ENCODE data around the gene RAB3IL1.

DNA sequence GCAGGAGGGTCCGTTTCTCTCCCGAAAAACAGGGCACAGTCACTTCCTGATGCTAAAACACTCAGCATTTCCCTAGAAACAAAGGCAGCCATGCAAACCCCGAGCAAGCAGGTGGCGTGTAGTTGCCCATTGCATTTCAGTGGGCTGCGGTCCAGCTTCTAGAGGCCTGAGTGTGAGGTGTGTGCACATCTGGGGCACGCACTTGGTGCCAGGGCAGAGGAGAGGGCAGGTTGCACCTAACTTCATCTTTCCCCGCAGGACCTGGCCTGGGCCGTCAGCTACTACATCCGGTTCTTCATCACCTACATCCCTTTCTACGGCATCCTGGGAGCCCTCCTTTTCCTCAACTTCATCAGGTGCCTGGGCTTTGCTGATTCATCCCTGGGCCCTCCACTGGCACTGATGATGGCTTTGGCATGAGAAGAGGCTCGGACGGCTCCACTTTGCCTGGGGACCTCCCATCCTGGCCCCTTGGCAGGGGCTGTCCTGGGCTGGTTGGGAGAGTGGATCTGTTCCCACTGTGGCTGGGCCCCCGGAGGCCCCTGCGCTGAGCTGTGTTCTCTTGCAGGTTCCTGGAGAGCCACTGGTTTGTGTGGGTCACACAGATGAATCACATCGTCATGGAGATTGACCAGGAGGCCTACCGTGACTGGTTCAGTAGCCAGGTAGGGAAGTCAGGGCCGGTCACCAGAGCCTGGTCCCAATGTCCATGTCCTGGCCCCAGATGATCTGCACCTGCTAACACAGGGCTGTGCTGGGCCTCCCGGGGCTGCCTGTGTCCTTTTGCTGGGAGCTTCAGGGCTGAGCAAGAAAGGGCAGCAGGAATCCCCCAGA, 54.4 kb downstream of the RAB3IL1 start:
- TF ChIP-seq, protein P1, sequence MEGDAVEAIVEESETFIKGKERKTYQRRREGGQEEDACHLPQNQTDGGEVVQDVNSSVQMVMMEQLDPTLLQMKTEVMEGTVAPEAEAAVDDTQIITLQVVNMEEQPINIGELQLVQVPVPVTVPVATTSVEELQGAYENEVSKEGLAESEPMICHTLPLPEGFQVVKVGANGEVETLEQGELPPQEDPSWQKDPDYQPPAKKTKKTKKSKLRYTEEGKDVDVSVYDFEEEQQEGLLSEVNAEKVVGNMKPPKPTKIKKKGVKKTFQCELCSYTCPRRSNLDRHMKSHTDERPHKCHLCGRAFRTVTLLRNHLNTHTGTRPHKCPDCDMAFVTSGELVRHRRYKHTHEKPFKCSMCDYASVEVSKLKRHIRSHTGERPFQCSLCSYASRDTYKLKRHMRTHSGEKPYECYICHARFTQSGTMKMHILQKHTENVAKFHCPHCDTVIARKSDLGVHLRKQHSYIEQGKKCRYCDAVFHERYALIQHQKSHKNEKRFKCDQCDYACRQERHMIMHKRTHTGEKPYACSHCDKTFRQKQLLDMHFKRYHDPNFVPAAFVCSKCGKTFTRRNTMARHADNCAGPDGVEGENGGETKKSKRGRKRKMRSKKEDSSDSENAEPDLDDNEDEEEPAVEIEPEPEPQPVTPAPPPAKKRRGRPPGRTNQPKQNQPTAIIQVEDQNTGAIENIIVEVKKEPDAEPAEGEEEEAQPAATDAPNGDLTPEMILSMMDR (IDR thresholded peaks at IDR 0.05) = no peak
- TF ChIP-seq POLR2A (IDR thresholded peaks at IDR 0.05) = no peak
